Osteocyte (in vitro differentiated cells): ENCODE results near the gene FOXA2. TPM values are rescaled to one million over a fixed set of nuclear protein-coding genes. Genes with fewer than 3 reads are reported as not detected.

Source experiments
- DNase-seq: peaks from one replicate; pipeline ENCODE4 v3.0.0; 2021; ENCODE audit warnings: mixed read lengths; ENCODE audit not compliant: unreplicated experiment; ENCODE audit errors: extremely low spot score
- H3K27ac Mint-ChIP-seq: one replicate; pipeline ENCODE4 v1.8.0; 2021; ENCODE audit warnings: mild to moderate bottlenecking, mixed read lengths; ENCODE audit not compliant: unreplicated experiment
- H3K27me3 Mint-ChIP-seq: one replicate; pipeline ENCODE4 v1.8.0; 2021; ENCODE audit warnings: mixed read lengths; ENCODE audit not compliant: unreplicated experiment
- H3K36me3 Mint-ChIP-seq: one replicate; pipeline ENCODE4 v1.8.0; 2021; ENCODE audit warnings: mixed read lengths; ENCODE audit not compliant: unreplicated experiment
- H3K4me1 Mint-ChIP-seq: one replicate; pipeline ENCODE4 v1.8.0; 2021; ENCODE audit warnings: mixed read lengths; ENCODE audit not compliant: unreplicated experiment
- H3K4me3 Mint-ChIP-seq: one replicate; pipeline ENCODE4 v1.8.0; 2021; ENCODE audit warnings: mild to moderate bottlenecking, moderate library complexity, mixed read lengths; ENCODE audit not compliant: unreplicated experiment
- H3K9me3 Mint-ChIP-seq: one replicate; pipeline ENCODE4 v1.8.0; 2021; ENCODE audit warnings: mixed read lengths; ENCODE audit not compliant: unreplicated experiment
- total RNA-seq: library from RNA; stranded (reverse); gene quantifications from 2 replicates; pipeline ENCODE4 v1.2.1, GENCODE V29; 2021
- TF ChIP-seq, protein P1 (sequence below): fragments of 200-600 bp; sonication (generic); IDR thresholded peaks from 2 replicates; pipeline ENCODE4 v1.5.0; 2021; ENCODE audit warnings: antibody characterized with exemption, mild to moderate bottlenecking, moderate library complexity

FOXA2 gene
- total RNA-seq, 1 donor from 2014 or later: not detected

DNA sequence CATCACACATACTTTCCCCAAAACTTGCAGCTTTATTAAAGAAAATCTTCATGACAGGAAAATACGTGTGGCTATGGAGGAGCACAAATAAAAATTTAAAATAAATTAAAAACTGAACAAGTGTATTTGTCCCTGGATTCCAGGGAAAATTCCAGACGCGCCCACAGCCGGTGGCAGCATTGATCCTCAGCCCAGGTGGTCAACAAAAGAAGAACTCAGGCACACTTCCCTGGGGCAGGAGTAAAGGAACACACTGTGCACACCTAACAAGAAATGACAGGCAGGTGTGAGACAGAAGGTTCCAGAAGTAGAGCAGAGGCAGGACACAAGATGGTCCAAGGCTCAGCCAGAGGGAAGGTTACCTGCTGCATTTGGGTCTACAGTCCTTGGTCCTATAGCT lies 36.3 kb downstream of the FOXA2 start:
- no peaks in the 10 kb centered on the region for H3K27me3 Mint-ChIP-seq
- TF ChIP-seq, protein P1, sequence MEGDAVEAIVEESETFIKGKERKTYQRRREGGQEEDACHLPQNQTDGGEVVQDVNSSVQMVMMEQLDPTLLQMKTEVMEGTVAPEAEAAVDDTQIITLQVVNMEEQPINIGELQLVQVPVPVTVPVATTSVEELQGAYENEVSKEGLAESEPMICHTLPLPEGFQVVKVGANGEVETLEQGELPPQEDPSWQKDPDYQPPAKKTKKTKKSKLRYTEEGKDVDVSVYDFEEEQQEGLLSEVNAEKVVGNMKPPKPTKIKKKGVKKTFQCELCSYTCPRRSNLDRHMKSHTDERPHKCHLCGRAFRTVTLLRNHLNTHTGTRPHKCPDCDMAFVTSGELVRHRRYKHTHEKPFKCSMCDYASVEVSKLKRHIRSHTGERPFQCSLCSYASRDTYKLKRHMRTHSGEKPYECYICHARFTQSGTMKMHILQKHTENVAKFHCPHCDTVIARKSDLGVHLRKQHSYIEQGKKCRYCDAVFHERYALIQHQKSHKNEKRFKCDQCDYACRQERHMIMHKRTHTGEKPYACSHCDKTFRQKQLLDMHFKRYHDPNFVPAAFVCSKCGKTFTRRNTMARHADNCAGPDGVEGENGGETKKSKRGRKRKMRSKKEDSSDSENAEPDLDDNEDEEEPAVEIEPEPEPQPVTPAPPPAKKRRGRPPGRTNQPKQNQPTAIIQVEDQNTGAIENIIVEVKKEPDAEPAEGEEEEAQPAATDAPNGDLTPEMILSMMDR: no peak

DNA sequence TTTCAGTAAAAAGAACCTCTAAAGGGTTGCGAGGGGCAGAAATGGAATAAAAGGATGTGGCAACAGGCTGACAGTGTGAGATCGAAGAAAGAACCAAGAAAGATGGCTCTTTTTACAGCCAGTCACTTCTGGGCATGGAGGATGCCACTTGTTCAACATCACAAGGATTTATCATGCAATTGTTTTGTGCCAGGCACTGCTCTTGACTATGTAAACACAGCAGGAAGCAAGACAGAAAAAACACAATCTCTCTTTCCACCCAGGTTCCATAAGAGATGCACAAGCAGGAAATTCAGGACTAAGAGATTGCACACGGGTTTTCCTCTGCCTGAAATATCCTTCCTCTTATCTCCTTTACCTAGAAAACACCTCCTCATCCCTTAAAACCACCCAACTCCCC lies 38.0 kb downstream of the FOXA2 start:
- Mint-ChIP-seq H3K4me1 (no peaks in the 10 kb centered on the region), H3K4me3 (no peak overlapping the region), H3K36me3 (no peaks in the 10 kb centered on the region), H3K27ac (no peak overlapping the region), H3K9me3 (no peaks in the 10 kb centered on the region), H3K27me3 (no peaks in the 10 kb centered on the region)
- TF ChIP-seq, protein P1: no peak
- no peak for DNase-seq

More for the DNA sequence above, 36.3 kb downstream of the FOXA2 start:
- H3K36me3 Mint-ChIP-seq: no peaks in the 10 kb centered on the region
- no peak overlapping the region for H3K4me3 Mint-ChIP-seq
- DNase-seq: no peak
- H3K27ac Mint-ChIP-seq: no peak overlapping the region
- no peaks in the 10 kb centered on the region for H3K9me3 Mint-ChIP-seq
- no peaks in the 10 kb centered on the region for H3K4me1 Mint-ChIP-seq

DNA sequence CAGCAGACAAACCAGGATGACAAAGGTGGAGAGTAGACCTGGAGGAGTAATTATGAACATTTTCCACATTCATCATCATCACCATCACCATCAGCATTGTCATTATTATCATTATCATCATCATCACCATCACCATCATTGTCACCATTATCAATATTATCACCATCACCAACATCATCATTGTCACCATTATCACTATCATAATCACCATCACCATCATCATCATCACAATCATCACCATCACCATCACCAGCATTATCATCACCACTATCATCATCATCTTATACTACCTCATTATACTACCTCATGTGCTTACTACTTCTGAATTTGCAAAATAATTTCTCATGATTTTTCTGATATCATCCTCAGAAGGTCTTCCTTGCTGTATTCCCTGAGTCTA lies 39.3 kb downstream of the FOXA2 start:
- no peaks in the 10 kb centered on the region for H3K4me1 Mint-ChIP-seq
- no peaks in the 10 kb centered on the region for H3K36me3 Mint-ChIP-seq
- H3K27ac Mint-ChIP-seq: no peak overlapping the region
- no peaks in the 10 kb centered on the region for H3K27me3 Mint-ChIP-seq
- DNase-seq: no peak
- TF ChIP-seq, protein P1: no peak
- H3K9me3 Mint-ChIP-seq: no peaks in the 10 kb centered on the region
- H3K4me3 Mint-ChIP-seq: no peak overlapping the region

DNA sequence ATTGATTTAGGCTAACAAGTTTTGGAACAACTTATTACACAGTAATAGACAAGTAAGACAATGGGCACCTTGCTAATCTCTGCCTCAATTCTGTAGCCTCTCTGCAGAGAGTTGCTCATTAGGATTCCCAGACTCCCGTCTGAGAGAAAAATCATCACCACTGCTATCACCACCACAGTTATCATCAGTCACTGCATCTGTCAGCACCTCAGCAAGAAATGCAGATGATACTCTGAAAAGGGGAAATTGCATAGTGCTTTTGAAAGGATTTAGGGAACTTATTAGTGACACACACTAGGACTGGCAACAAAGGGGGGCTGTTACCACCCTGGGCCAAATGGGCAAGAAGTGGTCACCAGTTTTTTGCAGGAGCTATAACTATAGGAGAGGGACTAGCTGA lies 39.9 kb downstream of the FOXA2 start:
- H3K36me3 Mint-ChIP-seq: no peaks in the 10 kb centered on the region
- no peak overlapping the region for H3K27ac Mint-ChIP-seq
- H3K4me3 Mint-ChIP-seq: no peak overlapping the region
- TF ChIP-seq, protein P1: no peak
- no peaks in the 10 kb centered on the region for H3K9me3 Mint-ChIP-seq
- H3K27me3 Mint-ChIP-seq: no peaks in the 10 kb centered on the region
- DNase-seq: no peak
- no peaks in the 10 kb centered on the region for H3K4me1 Mint-ChIP-seq

DNA sequence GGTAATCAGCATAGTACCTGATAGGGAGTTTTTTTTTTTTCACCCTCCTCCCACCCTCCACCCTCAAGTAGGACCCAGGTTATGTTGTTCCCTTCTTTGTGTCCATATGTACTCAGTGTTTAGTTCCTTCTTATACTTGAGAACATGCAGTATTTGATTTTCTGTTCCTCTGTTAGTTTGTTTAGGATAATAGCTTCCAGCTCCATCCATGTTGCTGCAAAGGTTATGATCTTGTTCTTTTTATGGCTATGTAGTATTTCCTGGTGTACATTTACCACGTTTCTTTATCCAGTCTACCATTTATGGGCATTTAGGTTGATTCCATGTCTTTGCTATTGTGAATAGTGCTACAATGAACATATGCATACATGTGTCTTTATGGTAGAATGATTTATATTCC lies 41.9 kb downstream of the FOXA2 start:
- Mint-ChIP-seq H3K27ac (no peak overlapping the region), H3K4me1 (no peaks in the 10 kb centered on the region), H3K27me3 (no peaks in the 10 kb centered on the region), H3K36me3 (no peaks in the 10 kb centered on the region), H3K9me3 (no peaks in the 10 kb centered on the region), H3K4me3 (no peak overlapping the region)
- TF ChIP-seq, protein P1: no peak
- DNase-seq: no peak
